UCSD-AML1 (cell line): ENCODE data around the gene RAC2.

Source experiments
- DNase-seq: peaks from one replicate; lab custom pipeline; 2025; ENCODE audit not compliant: unreplicated experiment; lab: John Stamatoyannopoulos, UW

Gene RAC2

DNA sequence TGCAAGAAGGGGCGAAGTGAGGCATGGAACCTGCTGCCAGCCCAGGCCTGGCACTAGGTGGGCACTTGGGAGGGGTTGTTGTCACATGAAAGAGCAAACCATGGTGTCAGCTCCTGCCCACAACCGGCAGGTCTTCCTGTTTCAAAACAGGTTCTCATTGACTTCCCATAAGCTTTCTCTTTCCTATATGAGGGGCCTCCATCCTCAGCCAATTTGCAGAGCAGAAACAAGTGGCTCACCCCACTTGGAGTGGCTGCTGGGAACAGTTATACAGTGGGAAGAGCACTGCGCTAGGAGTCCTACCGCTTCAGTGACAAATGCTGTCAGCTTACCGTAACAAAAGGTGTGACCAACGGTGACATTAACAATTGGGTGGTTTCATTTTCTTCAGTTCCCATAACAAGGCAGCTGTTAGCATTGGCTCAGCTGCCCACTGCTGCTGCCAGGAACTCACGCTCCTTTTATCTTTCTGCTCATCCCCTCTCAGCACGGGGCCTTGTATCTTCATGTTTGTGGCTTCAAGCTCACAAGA lies 21.6 kb downstream of the RAC2 start:
- no peak for DNase-seq

DNA sequence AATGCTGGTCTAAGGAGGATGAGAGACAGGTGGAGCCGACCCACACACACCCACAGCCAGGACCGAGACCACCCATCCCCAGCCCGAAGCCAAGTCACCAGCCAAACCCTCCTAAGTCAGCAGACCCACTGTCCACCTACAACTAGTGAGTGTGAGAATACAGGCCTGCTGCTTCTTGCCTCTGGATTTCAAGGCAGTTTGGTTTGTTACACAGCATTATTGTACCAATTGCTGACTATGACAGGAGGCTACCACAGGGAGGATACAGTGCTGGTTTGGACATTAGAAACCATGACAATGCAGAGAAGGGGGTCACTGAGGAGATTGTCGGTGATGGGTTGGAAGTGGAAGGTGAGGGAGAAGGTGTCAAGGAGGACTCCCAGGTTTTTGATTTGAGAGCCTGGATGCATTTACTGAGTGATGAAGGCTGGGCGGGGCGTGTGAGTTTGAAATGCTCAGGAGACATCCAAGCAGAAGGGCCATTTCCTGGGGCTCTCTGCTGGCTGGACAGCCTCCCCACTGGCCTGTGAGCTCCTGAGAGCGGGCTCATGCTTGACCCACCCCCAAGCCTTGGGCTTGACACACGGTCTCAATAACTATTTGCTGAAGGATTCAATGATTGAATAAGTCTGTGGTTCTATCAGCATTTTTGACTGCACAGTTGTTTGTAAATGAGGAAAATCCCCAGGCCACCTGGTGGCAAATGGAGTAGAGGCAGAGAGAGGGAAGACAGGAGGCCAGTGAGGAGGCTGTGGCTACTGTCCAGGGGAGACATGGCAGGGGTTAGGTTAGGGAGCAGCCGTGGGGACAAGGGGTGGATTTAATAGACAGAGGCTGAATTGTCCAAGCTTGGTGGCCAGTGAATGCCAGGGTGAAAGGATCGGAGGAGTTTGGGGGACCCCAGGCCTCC lies 22.4 kb downstream of the RAC2 start:
- DNase-seq = no peak

DNA sequence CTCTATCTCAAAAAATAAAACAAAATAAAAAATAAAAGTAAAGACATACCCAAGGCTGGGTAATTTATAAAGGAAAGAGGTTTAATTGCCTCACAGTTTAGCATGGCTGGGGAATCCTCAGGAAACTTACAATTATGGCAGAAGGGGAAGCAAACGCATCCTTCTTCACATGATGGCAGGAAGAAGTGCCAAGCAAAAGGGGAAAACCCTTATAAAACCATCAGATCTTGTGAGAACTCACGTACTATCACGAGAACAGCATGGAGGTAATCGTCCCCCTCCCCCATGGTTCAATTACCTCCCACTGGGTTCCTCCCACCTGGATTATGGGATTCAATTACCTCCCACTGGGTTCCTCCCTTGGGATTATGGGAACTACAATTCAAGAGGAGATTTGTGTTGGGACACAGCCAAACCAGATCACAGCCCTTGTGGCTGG lies 23.5 kb downstream of the RAC2 start:
- no peak for DNase-seq

DNA sequence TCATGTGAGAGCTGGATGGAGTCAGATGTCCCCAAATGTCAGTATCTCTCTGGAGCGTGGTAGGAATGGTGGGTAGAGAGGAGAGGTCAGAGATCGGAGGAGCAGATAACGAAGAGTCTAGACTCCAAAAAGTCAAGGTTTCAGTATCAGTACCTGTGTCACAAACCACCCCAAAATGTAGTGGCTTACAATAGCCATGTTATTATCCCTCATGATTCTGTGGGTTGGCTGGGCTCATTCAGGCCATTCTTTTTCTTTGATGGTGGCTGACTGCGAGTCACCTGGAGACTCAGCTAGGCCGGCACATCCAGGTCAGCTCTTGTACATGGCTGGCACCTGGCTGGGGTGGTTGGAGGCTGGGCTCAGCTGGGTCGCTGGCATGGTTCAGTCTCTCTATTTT lies 24.5 kb downstream of the RAC2 start:
- no peak for DNase-seq

DNA sequence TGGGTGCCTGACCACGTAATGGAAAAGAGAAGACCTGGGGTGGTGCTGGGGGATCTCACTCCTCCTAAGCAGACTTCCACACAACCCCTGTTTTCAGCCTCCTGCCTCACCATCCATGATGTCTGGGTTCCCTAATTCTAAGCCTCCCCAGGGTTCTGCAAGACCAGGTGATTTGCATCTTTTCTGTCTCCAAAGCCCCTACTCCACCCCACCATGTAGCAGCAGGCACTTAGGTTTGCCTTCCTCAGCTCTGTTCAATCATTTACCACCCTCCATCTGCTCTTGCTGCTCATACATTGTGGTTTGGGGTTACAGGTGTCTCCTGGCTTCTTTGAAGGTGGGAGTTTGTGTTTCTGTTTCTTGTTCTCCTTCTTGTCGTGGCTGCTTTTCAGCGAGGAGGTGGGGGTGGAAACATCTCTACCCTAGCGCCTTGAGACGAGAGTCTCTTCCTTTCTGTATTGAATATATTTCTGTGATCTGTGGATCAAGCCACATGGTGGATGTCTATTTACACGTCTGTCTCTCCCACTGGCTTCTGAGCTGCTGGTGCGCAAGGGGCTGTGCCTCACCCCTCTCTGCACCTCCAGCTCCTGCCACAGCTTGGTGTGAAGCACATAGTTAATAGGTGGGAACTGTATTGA lies 25.2 kb downstream of the RAC2 start:
- DNase-seq = no peak

DNA sequence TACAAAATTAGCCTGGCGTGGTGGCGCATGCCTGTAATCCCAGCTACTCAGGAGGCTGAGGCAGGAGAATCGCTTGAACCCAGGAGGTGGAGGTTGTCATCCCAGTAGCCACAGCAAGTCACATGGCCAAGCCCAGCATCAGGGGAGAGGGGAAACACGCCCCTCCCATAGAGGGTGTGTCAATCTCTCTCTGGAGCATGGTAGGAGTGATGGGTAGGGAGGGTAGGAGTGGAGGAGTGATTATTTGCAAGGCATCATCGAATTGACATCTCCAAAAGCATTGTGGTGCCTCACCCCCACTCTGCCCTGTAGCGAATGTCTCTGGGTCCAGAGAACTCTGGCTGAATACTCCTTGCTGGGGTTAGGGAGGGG lies 25.7 kb downstream of the RAC2 start:
- no peak for DNase-seq

DNA sequence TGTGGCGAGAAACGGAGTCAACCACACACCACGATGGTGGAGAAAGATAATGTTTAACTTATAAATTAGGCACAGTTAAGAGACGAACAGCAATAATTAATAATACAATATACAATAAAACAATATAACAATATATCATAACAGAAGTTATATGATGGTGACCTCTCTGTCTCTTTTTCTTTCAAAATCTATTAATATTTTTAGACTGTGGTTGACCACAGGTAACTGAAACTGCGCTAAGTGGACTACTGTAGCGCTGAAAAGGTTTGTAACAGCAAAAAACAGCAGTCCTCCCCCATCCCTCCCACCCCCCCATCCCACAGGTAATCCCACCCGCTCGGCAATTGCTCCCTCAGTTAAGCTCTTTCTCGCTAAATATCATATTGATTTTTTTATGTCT lies 28.2 kb downstream of the RAC2 start:
- no peak for DNase-seq

DNA sequence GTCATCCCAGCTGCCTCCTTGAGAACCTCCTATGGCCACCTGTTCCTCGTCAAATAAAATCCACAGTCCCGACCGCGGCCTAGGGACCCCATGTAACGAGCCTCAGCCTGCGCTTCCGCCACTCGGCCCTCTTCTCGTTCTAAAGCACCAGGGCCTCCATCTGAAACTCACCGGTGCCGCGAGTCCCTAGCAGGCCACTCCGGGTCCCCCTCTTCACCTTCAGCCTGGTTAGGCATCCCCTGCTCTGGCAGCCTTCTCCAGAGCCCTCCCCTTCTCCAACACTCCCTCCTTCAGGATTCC lies 29.4 kb downstream of the RAC2 start:
- no peak for DNase-seq

DNA sequence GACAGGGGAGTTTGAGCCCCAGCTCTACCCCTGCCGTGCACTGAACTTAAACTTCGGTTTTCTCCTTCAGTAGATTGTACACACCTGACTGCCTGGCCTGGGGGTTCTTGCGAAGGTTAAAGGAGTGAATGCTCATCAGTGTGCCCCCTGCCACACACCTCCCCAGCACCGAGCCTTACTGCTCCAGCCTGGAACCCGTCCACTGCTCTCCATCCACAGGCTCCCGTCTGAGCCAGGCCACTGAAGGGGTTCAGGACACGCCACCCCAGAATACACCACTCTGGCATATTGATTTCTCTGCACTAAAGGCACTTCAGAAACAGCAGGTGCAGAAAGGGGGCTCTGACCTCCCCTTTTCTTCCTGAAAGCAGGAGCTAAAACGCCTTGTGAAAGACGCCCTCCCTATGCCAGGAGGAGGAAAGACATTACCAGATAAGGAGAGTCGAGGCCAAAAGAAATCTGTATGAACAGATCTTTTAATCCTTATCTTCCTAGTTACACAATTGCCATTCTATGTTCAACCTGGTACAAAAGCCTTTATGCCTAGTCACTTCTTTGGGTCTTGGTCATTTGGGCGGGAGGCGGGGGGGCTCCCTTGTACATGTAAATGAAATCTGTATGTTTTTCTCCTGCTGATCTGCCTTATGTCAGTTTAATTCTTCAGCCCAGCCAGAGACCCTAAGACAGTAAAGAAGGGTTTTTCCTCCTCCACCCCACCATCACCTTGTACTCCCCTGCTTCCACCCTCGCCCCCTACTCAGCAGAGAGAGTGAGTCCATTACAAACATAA lies 29.9 kb downstream of the RAC2 start:
- DNase-seq = no peak

DNA sequence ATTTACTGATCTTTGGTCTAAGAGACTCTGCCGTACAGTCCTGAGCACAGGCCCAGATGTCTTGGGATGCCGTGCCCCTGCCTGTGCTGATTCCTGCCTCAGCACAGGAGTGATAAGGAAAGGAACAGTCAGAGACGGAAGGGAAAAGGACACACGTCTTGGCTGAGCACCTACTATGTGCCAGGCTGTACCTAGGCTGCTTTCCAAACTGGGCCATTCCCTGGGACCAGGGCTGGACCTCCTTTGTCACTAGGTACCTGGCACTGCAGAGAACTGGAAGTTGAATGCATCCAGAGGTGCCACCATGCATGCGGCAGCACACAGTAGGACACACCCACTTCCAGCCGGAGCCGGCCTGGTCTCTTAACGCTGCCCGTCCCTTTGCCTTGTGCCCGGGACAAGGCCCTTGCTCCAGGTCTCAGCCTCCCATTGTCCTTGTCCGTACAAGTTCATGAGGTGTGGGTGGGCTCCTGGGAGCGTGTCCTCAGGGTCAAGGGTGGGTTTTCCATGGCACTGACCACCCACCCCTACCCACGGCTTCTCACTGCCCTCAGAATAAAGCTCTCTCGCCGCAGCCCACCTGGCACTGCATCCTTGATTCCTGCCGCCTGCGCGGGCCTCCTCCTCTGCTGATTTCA lies 30.7 kb downstream of the RAC2 start:
- no peak for DNase-seq

DNA sequence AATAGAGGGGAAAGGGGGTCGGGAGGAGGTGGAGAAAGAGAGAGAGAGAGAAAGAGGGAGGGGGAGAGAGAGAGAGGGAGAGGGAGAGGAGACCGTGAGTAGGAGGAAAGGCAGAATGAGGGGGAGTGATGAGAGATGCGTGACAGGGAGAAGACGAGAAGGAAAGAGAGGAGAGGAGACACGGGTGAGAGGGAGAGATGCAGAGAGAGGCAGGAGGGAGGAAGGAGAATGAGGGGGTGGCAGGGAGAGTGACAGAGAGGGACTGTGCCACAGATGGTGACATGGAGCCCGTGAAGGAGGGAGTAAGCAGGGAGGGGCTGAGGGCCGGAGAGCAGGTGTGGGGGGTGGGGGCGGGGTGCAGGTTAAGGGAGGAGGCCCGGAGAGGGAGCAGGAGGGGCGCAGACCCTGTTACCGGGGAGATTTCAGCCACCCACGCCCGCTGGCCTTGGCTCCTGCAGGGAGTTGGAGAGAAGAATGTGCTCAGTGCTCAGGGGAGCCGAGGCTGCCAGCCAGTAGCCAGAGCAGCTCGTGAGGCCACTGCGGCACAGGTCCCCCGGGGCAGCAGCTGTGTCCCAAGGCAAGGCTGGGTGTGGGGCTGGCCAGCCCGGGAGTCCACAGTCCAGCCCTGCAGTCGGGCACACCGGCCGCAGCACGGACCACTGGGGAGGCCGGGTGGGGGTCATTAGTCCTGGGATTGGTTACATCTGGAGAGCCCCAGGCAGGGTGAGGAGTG lies 31.7 kb downstream of the RAC2 start, which contains the start of gene SSTR3:
TSS of gene SSTR3 (minus strand) at position 304 of the 733 bp plus-strand sequence. CDS start 4,674 bp downstream, outside the sequence.
- DNase-seq = no peak

DNA sequence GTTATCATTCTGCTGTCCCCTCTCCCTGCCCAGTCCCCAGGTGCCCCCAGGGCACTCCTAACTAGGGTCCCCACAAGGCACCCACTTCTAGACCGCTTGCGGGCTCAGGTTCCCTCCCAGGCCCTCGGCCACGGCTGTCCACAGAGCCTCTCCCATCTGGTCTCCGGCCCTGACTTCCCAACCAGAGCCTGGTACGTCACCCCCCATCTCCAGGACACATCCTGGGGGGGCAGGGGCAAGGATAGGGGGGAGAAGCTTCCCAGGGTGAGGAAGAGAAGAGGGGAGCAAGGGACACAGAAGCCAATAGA lies 32.2 kb downstream of the RAC2 start:
- no peak for DNase-seq

DNA sequence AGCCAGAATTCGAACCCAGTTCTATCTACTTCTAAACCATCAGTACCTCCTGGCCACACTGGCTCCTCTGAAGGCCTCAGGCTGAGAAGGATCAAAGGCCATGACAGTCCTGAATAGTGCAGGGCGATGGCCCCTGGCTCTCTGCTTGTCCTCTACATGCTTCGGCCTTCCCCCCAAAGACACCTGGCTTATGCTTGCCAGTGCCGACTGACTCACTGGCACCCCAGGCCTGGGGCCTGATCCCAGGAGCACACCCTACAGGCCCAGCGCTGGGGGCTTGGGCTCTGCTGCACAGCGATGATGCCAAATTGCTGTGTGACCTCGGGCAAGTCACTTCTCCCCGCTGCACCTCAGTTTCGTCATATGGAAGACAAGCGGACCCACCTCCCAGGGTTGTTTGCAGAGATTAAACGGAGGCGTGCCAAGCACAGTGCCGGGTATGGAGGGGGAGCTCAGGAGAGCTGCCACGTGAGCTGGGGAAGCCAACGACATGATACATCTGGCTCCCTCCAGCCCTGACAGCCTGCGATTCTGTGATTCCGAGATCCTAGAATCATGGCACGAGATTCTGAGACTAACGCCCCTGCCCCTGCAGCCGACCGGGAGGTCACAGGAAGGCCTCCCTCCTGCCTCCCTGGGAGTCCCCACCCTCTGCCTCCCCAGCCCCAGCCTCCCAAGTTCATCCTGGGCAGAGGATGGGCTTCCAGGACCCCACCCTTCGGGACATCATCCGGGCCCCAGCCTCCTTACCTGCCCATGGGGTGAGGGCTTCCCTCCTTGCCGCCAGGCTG lies 32.8 kb downstream of the RAC2 start:
- DNase-seq = no peak

DNA sequence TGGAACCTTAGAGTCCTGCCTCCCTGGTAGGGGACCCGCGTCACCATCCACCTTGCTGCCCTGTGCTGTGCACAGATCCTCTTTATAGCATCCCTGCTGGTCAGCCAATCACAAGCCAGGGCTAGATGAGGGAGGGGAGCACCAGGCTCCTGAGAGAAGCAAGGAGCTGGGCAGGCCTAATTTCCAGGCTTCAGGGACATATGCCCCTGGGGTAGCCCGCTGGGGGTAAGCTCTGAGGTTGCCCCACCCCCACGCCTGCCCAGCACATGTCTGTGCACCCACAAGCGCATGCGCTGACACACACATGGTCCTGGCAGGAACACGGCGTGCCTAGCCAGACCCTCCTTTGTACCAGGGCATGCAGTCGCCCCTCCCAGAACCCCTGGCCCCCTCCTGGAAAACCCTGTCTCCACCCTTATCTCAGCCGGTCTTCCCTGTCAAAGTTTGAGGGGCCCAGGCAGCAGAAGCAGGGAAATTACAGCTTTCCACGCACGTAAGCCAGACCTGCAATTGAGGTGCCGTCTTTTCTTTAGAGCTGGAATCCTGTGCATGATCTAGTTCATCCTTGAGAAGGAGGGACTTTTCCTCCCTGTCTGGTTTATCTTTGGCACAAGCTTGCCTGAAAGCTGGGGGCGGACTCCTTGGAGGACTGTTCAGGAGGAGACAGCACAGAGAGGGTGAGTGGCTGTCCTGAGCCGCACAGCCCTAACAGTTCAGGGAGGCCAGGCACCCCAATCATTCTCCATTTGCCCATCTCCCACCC lies 33.8 kb downstream of the RAC2 start:
- no peak for DNase-seq

DNA sequence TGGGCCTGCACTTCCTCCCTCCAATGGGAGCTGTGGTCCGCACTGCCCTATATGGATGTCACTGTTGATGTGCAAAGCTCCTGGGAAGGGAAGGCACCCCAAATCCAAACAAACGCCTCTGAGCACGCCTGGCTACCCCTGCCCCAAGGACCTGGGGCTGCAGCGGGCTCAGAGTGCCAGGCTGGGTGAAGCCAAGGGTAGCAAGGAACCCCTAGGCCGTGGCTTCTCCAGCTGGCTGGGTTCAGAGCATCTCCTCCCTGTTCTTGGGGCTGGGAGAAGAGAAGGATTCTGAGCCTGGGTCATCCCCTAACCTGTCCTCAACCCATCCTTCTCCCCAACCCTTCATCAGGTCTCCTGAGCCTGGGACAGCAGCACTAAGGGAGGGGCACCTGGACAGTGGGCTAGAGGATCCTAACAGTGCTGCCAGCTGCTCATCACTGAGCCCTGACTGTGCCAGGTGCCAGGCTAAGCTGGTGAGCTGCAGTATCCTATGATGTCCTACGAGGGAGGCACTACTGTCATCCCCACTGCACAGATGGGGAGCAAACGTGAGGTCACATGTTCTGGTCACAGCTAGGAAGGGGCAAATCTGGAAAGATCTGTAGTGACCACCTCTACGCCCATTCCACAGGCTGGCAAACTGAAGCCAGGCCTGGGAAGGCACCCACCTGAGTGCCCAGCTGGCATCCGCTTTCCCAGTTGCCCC lies 34.8 kb downstream of the RAC2 start:
- no peak for DNase-seq

DNA sequence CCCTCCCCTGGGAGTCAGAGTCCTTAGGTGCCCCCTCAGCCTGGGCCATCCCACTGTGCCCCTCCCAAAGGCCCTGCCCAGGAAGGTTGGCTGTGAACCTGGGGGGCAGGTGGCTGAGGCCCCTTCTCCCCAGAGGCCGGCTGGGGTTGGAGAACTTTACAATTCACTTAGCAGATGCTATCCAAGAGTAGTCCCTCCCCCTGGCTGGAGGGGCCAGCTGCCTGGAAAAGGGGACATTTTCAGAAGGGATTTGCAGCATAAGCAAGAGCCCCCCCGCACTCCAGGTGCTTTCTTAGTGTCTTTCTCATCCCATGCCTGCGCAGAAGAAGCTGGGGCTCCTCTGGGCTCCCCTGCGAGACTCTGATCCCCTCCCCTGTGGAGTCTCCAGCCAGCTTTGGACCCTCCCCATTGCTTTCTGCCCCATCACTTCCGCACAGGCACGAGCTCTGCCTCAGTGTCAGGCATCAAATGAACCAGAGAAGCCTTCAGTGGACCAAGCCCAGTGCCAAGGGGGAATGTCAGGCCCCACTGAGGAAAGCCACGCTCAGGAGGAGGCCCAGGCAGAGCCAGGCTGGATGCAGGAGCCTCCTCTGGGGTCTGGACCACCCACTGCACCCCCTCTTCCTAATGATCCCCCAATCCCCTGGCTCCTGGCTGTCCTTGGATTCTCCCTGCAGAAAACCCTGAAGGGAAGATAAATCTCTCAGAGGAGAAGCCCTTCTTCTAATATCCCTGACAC lies 35.5 kb downstream of the RAC2 start:
- DNase-seq = no peak

DNA sequence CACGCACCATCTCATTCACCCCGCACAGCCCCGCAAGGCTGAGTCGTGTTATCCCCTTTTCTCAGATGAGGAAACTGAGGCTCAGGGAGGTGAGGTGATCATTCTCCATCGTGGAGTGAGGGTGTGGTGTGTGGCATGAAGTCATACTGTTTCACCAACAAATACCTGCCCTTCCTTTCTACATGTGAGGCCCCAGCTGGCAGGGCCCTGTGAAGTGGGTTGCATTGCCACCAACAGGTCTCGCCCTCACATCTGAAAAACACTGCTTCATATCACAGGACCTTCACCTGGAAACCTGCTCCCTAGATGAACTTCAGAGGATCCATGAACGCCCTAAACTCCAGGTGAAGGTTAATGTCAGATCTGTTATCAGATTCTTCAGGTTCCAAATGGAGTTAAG lies 36.1 kb downstream of the RAC2 start:
- DNase-seq = no peak
